Adrenal gland (tissue), 5 donors: Measurements from ENCODE around the gene ITIH4.

ENCODE experiments used
- POLR2A ChIP-seq, 2 donors: fragments of 450-650 bp; IDR thresholded peaks; one replicate each; pipeline ENCODE4 v1.6.1; 2017; ENCODE audit warnings: antibody characterized with exemption in 2 of 2, mild to moderate bottlenecking in 2 of 2, moderate library complexity in 1 of 2
- TF ChIP-seq, protein P1 (sequence below), 6 experiments: fragments of 450-650 bp in 4 of 6; fragments of 200-600 bp in 2 of 6; sonication (generic) in 1 of 6; IDR thresholded peaks; 1 replicate in 5 of 6; 2 replicates in 1 of 6; pipeline versions ENCODE4 v1.5.1 to v1.8.0; 2016 to 2021; ENCODE audit warnings: antibody characterized with exemption in 6 of 6, mild to moderate bottlenecking in 2 of 6, moderate library complexity in 1 of 6
- donor health status: DM: no; HTN: no; CAD: no.

DNA sequence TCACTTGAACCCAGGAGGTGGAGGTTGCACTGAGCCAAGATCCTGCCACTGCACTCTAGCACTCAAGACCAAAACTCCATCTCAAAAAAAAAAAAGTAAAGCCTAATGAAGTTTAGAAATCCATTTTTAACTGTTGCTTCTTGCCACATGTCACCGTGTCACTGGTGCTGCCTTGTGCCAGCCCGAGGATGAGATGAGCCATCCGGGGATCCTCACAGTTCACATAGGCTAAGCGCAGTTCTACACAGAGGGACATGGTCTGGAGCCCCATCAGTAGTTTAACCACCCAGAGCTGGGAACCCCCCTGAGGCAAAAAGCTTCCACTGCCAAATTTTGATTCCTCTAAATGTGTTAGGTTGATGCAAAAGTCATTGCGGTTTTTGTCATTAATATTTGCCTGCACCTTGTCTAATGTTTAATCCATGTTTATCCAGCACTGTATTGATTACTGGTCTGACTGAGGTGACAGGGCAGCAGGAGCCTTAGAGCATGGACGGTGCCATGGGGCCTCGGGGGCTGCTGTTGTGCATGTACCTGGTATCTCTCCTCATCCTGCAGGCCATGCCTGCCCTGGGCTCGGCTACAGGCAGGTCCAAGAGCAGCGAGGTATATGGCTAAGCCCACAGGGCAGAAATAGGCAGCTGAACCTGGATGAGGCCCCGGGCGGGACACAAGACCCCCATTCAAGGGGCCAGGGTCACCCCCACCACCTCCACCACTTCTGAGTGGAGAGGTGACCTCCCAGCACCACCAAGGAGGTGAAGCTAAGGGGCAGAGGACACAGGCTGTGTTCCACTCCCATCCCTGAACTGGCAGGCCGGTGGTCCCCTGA is 53.1 kb downstream of the ITIH4 start, which contains the start of gene ITIH1:
- TF ChIP-seq, protein P1, sequence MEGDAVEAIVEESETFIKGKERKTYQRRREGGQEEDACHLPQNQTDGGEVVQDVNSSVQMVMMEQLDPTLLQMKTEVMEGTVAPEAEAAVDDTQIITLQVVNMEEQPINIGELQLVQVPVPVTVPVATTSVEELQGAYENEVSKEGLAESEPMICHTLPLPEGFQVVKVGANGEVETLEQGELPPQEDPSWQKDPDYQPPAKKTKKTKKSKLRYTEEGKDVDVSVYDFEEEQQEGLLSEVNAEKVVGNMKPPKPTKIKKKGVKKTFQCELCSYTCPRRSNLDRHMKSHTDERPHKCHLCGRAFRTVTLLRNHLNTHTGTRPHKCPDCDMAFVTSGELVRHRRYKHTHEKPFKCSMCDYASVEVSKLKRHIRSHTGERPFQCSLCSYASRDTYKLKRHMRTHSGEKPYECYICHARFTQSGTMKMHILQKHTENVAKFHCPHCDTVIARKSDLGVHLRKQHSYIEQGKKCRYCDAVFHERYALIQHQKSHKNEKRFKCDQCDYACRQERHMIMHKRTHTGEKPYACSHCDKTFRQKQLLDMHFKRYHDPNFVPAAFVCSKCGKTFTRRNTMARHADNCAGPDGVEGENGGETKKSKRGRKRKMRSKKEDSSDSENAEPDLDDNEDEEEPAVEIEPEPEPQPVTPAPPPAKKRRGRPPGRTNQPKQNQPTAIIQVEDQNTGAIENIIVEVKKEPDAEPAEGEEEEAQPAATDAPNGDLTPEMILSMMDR (IDR thresholded peaks at IDR 0.05), result no peak
- no peak for TF ChIP-seq POLR2A (IDR thresholded peaks at IDR 0.05)
